Measurements from ENCODE around the gene CD53. TPM values are rescaled to one million over a fixed set of nuclear protein-coding genes. Genes with fewer than 3 reads are reported as not detected.

CD53 gene
- total and polyA plus RNA-seq, 2 experiments from 2014 or later, result 0.79 to 1.4 TPM

DNA sequence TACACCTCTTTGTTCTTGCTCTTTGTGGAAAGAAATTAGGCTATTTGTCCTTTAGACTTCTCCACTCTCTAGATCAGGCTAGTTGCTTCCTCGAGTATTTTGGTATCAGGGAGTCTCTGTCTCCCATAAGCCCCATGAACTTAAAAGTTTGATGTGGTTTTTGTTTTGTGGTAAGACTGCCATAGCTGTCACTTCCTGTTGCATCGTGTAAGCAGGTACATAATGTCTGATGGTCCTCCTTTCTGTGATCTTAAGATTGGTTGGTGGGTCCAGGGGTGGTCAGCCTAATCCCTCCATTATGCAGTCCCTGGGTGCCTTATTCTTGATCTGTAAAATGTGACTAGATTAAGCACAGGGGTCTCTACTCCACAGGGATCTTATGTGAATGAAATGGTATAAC, 23.1 kb downstream of the CD53 start:
- Histone ChIP-seq H3K9me3 (ENCODE audit: low read depth) (no peaks in the 10 kb centered on the region), H3K4me3 (no peak overlapping the region), H2AFZ (no peak overlapping the region), H3K4me2 (no peak overlapping the region), H4K20me1 (ENCODE audit: insufficient read depth, poor library complexity, severe bottlenecking) (no peaks in the 10 kb centered on the region), H3K27me3 (no peaks in the 10 kb centered on the region), H3K9me2 (replicated peaks; ENCODE audit: insufficient read depth) (no peaks in the 10 kb centered on the region), H3K79me2 (no peaks in the 10 kb centered on the region), H3K27ac (no peak overlapping the region), H3K4me1 (ENCODE audit: insufficient read depth) (no peaks in the 10 kb centered on the region), H3K36me3 (replicated peaks; ENCODE audit: insufficient read depth, low read depth) (no peaks in the 10 kb centered on the region)
- no peak for DNase-seq (ENCODE audit: low spot score)
- TF ChIP-seq EZH2 (IDR thresholded peaks at IDR 0.05; ENCODE audit: borderline replicate concordance) (no peak), EZH2phosphoT487 (IDR thresholded peaks at IDR 0.05; ENCODE audit: low read depth, severe bottlenecking, unreplicated experiment) (no peak)
- TF ChIP-seq, protein P1, sequence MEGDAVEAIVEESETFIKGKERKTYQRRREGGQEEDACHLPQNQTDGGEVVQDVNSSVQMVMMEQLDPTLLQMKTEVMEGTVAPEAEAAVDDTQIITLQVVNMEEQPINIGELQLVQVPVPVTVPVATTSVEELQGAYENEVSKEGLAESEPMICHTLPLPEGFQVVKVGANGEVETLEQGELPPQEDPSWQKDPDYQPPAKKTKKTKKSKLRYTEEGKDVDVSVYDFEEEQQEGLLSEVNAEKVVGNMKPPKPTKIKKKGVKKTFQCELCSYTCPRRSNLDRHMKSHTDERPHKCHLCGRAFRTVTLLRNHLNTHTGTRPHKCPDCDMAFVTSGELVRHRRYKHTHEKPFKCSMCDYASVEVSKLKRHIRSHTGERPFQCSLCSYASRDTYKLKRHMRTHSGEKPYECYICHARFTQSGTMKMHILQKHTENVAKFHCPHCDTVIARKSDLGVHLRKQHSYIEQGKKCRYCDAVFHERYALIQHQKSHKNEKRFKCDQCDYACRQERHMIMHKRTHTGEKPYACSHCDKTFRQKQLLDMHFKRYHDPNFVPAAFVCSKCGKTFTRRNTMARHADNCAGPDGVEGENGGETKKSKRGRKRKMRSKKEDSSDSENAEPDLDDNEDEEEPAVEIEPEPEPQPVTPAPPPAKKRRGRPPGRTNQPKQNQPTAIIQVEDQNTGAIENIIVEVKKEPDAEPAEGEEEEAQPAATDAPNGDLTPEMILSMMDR (IDR thresholded peaks at IDR 0.05; ENCODE audit: poor library complexity), result no peak
- 58% methylated on average over 2 of the region's 2 CpGs for WGBS (ENCODE audit: low lambda C conversion rate, missing lambda C conversion rate)

DNA sequence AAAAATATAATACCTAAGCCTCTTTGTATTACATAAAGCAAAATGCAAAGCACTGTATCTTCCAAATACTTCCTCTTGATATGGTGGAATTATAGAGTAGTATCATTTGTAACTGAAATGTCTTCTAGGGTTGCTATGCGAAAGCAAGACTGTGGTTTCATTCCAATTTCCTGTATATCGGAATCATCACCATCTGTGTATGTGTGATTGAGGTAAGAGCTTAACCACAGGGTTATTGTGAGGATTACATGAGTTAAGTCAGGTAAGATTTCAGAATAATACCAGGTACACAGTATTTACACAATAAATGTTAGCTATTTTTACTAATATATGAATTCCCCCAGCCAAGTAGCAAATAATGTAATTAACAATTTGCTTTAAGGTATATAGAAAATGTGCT, 24.7 kb downstream of the CD53 start:
- Histone ChIP-seq H3K4me1 (ENCODE audit: insufficient read depth) (no peaks in the 10 kb centered on the region), H3K36me3 (replicated peaks; ENCODE audit: insufficient read depth, low read depth) (no peaks in the 10 kb centered on the region), H3K27me3 (no peaks in the 10 kb centered on the region), H3K9me3 (ENCODE audit: low read depth) (no peaks in the 10 kb centered on the region), H3K4me3 (no peak overlapping the region), H3K27ac (no peak overlapping the region), H2AFZ (no peak overlapping the region), H3K4me2 (no peak overlapping the region), H4K20me1 (ENCODE audit: insufficient read depth, poor library complexity, severe bottlenecking) (no peaks in the 10 kb centered on the region), H3K79me2 (no peaks in the 10 kb centered on the region), H3K9me2 (replicated peaks; ENCODE audit: insufficient read depth) (no peaks in the 10 kb centered on the region)
- DNase-seq (ENCODE audit: low spot score), result no peak
- TF ChIP-seq EZH2phosphoT487 (IDR thresholded peaks at IDR 0.05; ENCODE audit: low read depth, severe bottlenecking, unreplicated experiment), result no peak
- no peak for TF ChIP-seq EZH2 (IDR thresholded peaks at IDR 0.05; ENCODE audit: borderline replicate concordance)
- TF ChIP-seq, protein P1 (IDR thresholded peaks at IDR 0.05; ENCODE audit: poor library complexity), result no peak
- 93% methylated on average over 2 of the region's 2 CpGs for WGBS (ENCODE audit: low lambda C conversion rate, missing lambda C conversion rate)

DNA sequence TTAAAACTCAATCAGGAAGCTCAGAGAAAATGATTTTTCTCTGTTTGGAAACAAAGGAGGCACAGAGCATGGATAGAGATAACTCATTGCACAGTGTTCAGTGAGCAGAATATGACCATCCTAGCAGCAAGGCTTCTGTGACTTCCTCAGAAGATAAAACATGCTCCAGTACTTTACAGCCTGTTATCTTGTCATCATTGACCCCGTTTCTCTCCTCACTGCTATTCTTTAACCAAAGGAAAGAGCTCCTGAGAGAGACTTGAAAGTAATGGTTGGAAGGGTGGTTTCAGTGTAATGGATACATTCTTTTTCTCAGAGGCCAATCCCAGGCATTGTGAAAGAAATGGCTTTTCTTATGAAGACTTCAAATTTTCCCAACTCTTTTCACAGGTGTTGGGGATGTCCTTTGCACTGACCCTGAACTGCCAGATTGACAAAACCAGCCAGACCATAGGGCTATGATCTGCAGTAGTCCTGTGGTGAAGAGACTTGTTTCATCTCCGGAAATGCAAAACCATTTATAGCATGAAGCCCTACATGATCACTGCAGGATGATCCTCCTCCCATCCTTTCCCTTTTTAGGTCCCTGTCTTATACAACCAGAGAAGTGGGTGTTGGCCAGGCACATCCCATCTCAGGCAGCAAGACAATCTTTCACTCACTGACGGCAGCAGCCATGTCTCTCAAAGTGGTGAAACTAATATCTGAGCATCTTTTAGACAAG, 25.9 kb downstream of the CD53 start:
- H3K36me3 ChIP-seq (replicated peaks; ENCODE audit: insufficient read depth, low read depth), result no peaks in the 10 kb centered on the region
- H4K20me1 ChIP-seq (ENCODE audit: insufficient read depth, poor library complexity, severe bottlenecking), result no peaks in the 10 kb centered on the region
- no peak overlapping the region for H3K27ac ChIP-seq
- H3K27me3 ChIP-seq, result no peaks in the 10 kb centered on the region
- no peak overlapping the region for H2AFZ ChIP-seq
- no peaks in the 10 kb centered on the region for H3K9me3 ChIP-seq (ENCODE audit: low read depth)
- no peak for DNase-seq (ENCODE audit: low spot score)
- H3K4me1 ChIP-seq (ENCODE audit: insufficient read depth), result no peaks in the 10 kb centered on the region
- WGBS (ENCODE audit: low lambda C conversion rate, missing lambda C conversion rate), result 65% methylated on average over 3 of the region's 3 CpGs
- no peaks in the 10 kb centered on the region for H3K9me2 ChIP-seq (replicated peaks; ENCODE audit: insufficient read depth)
- H3K4me2 ChIP-seq, result no peak overlapping the region
- TF ChIP-seq EZH2 (IDR thresholded peaks at IDR 0.05; ENCODE audit: borderline replicate concordance) (no peak), EZH2phosphoT487 (IDR thresholded peaks at IDR 0.05; ENCODE audit: low read depth, severe bottlenecking, unreplicated experiment) (no peak)
- TF ChIP-seq, protein P1 (IDR thresholded peaks at IDR 0.05; ENCODE audit: poor library complexity), result no peak
- no peaks in the 10 kb centered on the region for H3K79me2 ChIP-seq
- H3K4me3 ChIP-seq, result no peak overlapping the region
